ENCODE results near the gene SAMD4A. TPM values are rescaled to one million over a fixed set of nuclear protein-coding genes. Genes with fewer than 3 reads are reported as not detected.

Gene SAMD4A
- total and polyA plus RNA-seq, 2 donors: 1.7 to 2.8 TPM

DNA sequence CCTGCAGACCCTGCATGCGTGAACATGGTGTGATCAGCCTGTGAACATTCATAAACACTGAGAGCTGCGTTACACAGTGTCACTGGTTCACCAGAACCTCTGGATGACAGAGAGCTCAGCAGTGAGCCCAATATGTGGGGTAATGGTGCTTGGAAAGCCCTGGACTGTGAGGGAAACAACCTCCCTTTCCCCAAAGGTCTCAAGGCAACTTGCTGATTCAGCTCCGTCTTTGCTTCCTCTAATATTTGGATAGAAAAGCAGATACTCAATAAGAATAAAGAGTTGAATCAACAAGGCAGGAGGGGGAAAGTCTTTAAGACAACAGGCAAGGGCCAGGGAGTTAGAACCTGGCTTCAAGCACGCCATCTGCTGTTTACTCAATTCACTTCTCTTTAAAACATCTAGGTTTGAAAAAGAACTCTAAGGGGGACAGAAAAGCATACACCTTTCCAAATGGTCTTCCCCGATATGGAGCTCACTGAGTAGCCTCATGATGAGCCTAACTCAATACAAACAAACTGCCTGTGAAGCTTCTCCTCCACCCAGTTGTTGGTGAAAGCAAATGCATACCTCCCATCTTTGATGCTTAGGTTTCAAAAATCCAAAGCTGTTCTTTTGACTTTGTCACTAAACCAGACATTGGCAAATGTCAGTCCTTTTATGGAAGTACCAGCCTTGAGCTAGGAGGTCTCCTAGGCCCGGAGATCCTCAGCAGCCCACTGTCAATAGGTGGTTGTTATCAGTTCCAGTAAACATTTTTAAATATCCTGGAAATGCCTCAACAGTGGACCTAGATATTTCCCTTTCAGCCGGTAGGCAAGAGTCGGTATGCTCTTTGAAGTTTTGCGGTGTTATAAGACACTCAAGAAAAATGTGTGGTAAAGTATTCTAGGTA, 76.1 kb downstream of the SAMD4A start:
- H3K9me3 ChIP-seq (ENCODE audit: control insufficient read depth in 2 of 2, insufficient read depth in 1 of 2, low read length in 1 of 2): no peaks in the 10 kb centered on the region
- no peak overlapping the region for H3K4me3 ChIP-seq (ENCODE audit: low read length in 2 of 2)
- H3K27me3 ChIP-seq (ENCODE audit: control insufficient read depth in 2 of 2, insufficient read depth in 1 of 2, low read length in 1 of 2): no peaks in the 10 kb centered on the region
- H3K36me3 ChIP-seq (ENCODE audit: control insufficient read depth in 2 of 2, insufficient read depth in 2 of 2, low read length in 1 of 2): no peaks in the 10 kb centered on the region
- WGBS: 81% methylated on average over 9 of the region's 9 CpGs
- no peaks in the 10 kb centered on the region for H3K4me1 ChIP-seq (ENCODE audit: control insufficient read depth in 2 of 2, insufficient read depth in 2 of 2, low read length in 2 of 2)
- no peak overlapping the region for H3K27ac ChIP-seq (ENCODE audit: low read depth in 1 of 2, low read length in 1 of 2)
- peak in 2 of 9 donors; percentile 14 to 18 for DNase-seq (ENCODE audit: low read depth in 6 of 9, low spot score in 9 of 9)

DNA sequence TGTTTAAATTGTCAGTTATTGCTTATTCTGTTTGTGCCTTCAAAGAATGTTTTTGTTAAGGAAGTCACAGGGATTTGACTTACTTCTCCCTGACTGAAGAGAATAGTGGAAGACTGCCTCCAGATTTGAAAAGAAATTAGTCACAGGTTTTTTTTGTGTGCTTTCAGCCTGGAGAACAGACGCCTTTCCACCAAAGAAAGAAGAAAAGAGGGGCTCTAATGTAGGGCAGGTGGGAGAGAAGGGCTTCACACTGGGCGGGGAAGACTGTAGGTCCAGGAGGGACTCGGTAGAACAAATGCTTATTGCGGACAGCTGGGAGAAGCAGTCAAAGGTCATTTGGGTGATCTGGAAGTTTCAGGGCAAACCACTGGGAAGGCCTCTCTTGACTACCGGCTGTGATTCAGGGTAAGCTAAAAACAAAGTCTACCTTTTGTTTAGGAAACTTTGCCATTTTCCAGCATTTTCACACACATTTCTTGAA, 76.8 kb downstream of the SAMD4A start:
- no peaks in the 10 kb centered on the region for H3K36me3 ChIP-seq (ENCODE audit: control insufficient read depth in 2 of 2, insufficient read depth in 2 of 2, low read length in 1 of 2)
- no peaks in the 10 kb centered on the region for H3K4me1 ChIP-seq (ENCODE audit: control insufficient read depth in 2 of 2, insufficient read depth in 2 of 2, low read length in 2 of 2)
- H3K27ac ChIP-seq (ENCODE audit: low read depth in 1 of 2, low read length in 1 of 2): no peak overlapping the region
- no peak for DNase-seq (ENCODE audit: low read depth in 6 of 9, low spot score in 9 of 9)
- WGBS: 97% methylated on average over 5 of the region's 5 CpGs
- H3K4me3 ChIP-seq (ENCODE audit: low read length in 2 of 2): no peak overlapping the region
- no peaks in the 10 kb centered on the region for H3K9me3 ChIP-seq (ENCODE audit: control insufficient read depth in 2 of 2, insufficient read depth in 1 of 2, low read length in 1 of 2)
- no peaks in the 10 kb centered on the region for H3K27me3 ChIP-seq (ENCODE audit: control insufficient read depth in 2 of 2, insufficient read depth in 1 of 2, low read length in 1 of 2)

- DNase-seq (ENCODE audit: low read depth in 6 of 9, low spot score in 9 of 9): no peak
- WGBS: 92% methylated on average over 3 of the region's 3 CpGs
- Histone ChIP-seq H3K27ac (ENCODE audit: low read depth in 1 of 2, low read length in 1 of 2) (no peak overlapping the region), H3K27me3 (ENCODE audit: control insufficient read depth in 2 of 2, insufficient read depth in 1 of 2, low read length in 1 of 2) (no peaks in the 10 kb centered on the region), H3K9me3 (ENCODE audit: control insufficient read depth in 2 of 2, insufficient read depth in 1 of 2, low read length in 1 of 2) (no peaks in the 10 kb centered on the region), H3K4me1 (ENCODE audit: control insufficient read depth in 2 of 2, insufficient read depth in 2 of 2, low read length in 2 of 2) (no peaks in the 10 kb centered on the region), H3K4me3 (ENCODE audit: low read length in 2 of 2) (no peak overlapping the region), H3K36me3 (ENCODE audit: control insufficient read depth in 2 of 2, insufficient read depth in 2 of 2, low read length in 1 of 2) (no peaks in the 10 kb centered on the region)
Measured at GRCh38 chr14:54645639-54646038, 78.7 kb downstream of the SAMD4A start.

DNA sequence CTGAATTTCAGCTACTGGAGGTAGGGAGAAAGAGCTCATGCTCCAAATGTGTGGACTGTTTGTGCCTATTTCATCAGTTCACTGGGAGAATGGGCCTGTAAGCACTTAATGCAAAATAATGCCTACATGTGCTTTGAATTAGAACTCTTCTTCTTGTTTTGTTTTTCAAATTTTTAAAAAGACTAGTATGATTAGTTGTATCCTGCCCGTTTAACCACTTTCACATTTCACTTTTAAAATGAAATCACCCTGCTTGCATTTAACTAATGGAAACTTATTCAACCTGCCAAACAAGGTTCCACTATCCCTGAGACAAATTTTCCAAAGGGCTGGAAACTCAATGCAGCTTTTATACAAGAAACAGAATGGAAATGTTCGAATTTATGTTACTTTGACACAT, 79.7 kb downstream of the SAMD4A start:
- no peak overlapping the region for H3K27ac ChIP-seq (ENCODE audit: low read depth in 1 of 2, low read length in 1 of 2)
- no peaks in the 10 kb centered on the region for H3K27me3 ChIP-seq (ENCODE audit: control insufficient read depth in 2 of 2, insufficient read depth in 1 of 2, low read length in 1 of 2)
- DNase-seq (ENCODE audit: low read depth in 6 of 9, low spot score in 9 of 9): no peak
- no peaks in the 10 kb centered on the region for H3K9me3 ChIP-seq (ENCODE audit: control insufficient read depth in 2 of 2, insufficient read depth in 1 of 2, low read length in 1 of 2)
- H3K4me3 ChIP-seq (ENCODE audit: low read length in 2 of 2): no peak overlapping the region
- H3K4me1 ChIP-seq (ENCODE audit: control insufficient read depth in 2 of 2, insufficient read depth in 2 of 2, low read length in 2 of 2): no peaks in the 10 kb centered on the region
- 88% methylated on average over 2 of the region's 2 CpGs for WGBS
- no peaks in the 10 kb centered on the region for H3K36me3 ChIP-seq (ENCODE audit: control insufficient read depth in 2 of 2, insufficient read depth in 2 of 2, low read length in 1 of 2)

GRCh38 chr14:54647378-54647777, 80.5 kb downstream of the SAMD4A start:
- no peaks in the 10 kb centered on the region for H3K4me1 ChIP-seq (ENCODE audit: control insufficient read depth in 2 of 2, insufficient read depth in 2 of 2, low read length in 2 of 2)
- H3K27ac ChIP-seq (ENCODE audit: low read depth in 1 of 2, low read length in 1 of 2): no peak overlapping the region
- no peaks in the 10 kb centered on the region for H3K27me3 ChIP-seq (ENCODE audit: control insufficient read depth in 2 of 2, insufficient read depth in 1 of 2, low read length in 1 of 2)
- 98% methylated on average over 3 of the region's 3 CpGs for WGBS
- H3K4me3 ChIP-seq (ENCODE audit: low read length in 2 of 2): no peak overlapping the region
- no peaks in the 10 kb centered on the region for H3K9me3 ChIP-seq (ENCODE audit: control insufficient read depth in 2 of 2, insufficient read depth in 1 of 2, low read length in 1 of 2)
- no peaks in the 10 kb centered on the region for H3K36me3 ChIP-seq (ENCODE audit: control insufficient read depth in 2 of 2, insufficient read depth in 2 of 2, low read length in 1 of 2)
- DNase-seq (ENCODE audit: low read depth in 6 of 9, low spot score in 9 of 9): no peak

DNA sequence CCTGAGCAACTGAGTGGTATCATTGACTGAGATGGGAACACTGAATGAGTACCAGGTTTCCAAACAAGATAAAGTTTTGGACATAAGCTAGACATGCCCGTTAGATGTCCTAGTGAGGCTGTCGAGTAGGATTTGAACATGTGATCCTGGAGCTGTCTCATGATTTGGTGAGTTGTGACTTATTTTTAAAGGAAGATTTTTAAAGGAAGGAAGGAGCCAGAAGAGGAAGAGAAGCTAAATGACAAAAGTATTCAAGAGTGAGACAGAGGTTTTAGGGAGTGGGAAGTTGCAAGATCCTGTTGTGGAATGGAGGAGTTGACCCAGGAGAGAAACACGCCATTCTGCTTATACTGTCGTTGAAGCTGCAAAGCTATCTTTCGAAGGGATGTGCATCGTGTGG, 82.1 kb downstream of the SAMD4A start:
- Histone ChIP-seq H3K4me1 (ENCODE audit: control insufficient read depth in 2 of 2, insufficient read depth in 2 of 2, low read length in 2 of 2) (no peaks in the 10 kb centered on the region), H3K27ac (ENCODE audit: low read depth in 1 of 2, low read length in 1 of 2) (no peak overlapping the region), H3K36me3 (ENCODE audit: control insufficient read depth in 2 of 2, insufficient read depth in 2 of 2, low read length in 1 of 2) (no peaks in the 10 kb centered on the region), H3K9me3 (ENCODE audit: control insufficient read depth in 2 of 2, insufficient read depth in 1 of 2, low read length in 1 of 2) (no peaks in the 10 kb centered on the region), H3K4me3 (ENCODE audit: low read length in 2 of 2) (no peak overlapping the region), H3K27me3 (ENCODE audit: control insufficient read depth in 2 of 2, insufficient read depth in 1 of 2, low read length in 1 of 2) (no peaks in the 10 kb centered on the region)
- no peak for DNase-seq (ENCODE audit: low read depth in 6 of 9, low spot score in 9 of 9)
- WGBS: 95% methylated on average over 6 of the region's 6 CpGs

GRCh38 chr14:54650331-54650958, 83.5 kb downstream of the SAMD4A start:
- no peaks in the 10 kb centered on the region for H3K9me3 ChIP-seq (ENCODE audit: control insufficient read depth in 2 of 2, insufficient read depth in 1 of 2, low read length in 1 of 2)
- H3K36me3 ChIP-seq (ENCODE audit: control insufficient read depth in 2 of 2, insufficient read depth in 2 of 2, low read length in 1 of 2): no peaks in the 10 kb centered on the region
- no peak overlapping the region for H3K4me3 ChIP-seq (ENCODE audit: low read length in 2 of 2)
- DNase-seq (ENCODE audit: low read depth in 6 of 9, low spot score in 9 of 9): no peak
- H3K27ac ChIP-seq (ENCODE audit: low read depth in 1 of 2, low read length in 1 of 2): peak overlapping the region in 1 of 2 donors; percentile 8
- 41% methylated on average over 10 of the region's 10 CpGs for WGBS
- no peaks in the 10 kb centered on the region for H3K27me3 ChIP-seq (ENCODE audit: control insufficient read depth in 2 of 2, insufficient read depth in 1 of 2, low read length in 1 of 2)
- H3K4me1 ChIP-seq (ENCODE audit: control insufficient read depth in 2 of 2, insufficient read depth in 2 of 2, low read length in 2 of 2): no peaks in the 10 kb centered on the region

GRCh38 chr14:54650959-54651351, 84.0 kb downstream of the SAMD4A start:
- Histone ChIP-seq H3K27me3 (ENCODE audit: control insufficient read depth in 2 of 2, insufficient read depth in 1 of 2, low read length in 1 of 2) (no peaks in the 10 kb centered on the region), H3K9me3 (ENCODE audit: control insufficient read depth in 2 of 2, insufficient read depth in 1 of 2, low read length in 1 of 2) (no peaks in the 10 kb centered on the region), H3K4me3 (ENCODE audit: low read length in 2 of 2) (no peak overlapping the region), H3K4me1 (ENCODE audit: control insufficient read depth in 2 of 2, insufficient read depth in 2 of 2, low read length in 2 of 2) (no peaks in the 10 kb centered on the region), H3K36me3 (ENCODE audit: control insufficient read depth in 2 of 2, insufficient read depth in 2 of 2, low read length in 1 of 2) (no peaks in the 10 kb centered on the region), H3K27ac (ENCODE audit: low read depth in 1 of 2, low read length in 1 of 2) (no peak overlapping the region)
- DNase-seq (ENCODE audit: low read depth in 6 of 9, low spot score in 9 of 9): no peak
- WGBS: 95% methylated on average over 5 of the region's 5 CpGs

DNA sequence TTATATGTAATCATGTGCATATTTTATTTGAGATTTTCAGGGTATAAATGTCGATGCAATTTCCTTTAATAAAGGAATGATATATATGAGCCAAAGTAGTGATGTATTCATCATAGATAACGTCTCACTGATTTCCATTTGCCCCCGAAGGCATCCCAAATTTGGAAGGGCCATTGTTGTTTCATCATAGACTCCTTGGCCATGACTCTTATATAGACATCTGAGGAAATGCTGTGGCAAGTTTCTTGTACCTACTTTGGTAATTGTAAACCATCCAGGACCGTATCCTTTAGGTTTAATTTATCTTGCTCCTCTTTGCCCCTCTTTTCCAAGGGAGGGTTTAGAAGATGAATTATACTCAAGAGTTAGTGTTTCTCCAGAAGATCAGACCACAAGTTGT, 84.7 kb downstream of the SAMD4A start:
- H3K4me1 ChIP-seq (ENCODE audit: control insufficient read depth in 2 of 2, insufficient read depth in 2 of 2, low read length in 2 of 2): no peaks in the 10 kb centered on the region

More for the DNA sequence above, 84.7 kb downstream of the SAMD4A start:
- Histone ChIP-seq H3K27me3 (ENCODE audit: control insufficient read depth in 2 of 2, insufficient read depth in 1 of 2, low read length in 1 of 2) (no peaks in the 10 kb centered on the region), H3K36me3 (ENCODE audit: control insufficient read depth in 2 of 2, insufficient read depth in 2 of 2, low read length in 1 of 2) (no peaks in the 10 kb centered on the region), H3K9me3 (ENCODE audit: control insufficient read depth in 2 of 2, insufficient read depth in 1 of 2, low read length in 1 of 2) (no peaks in the 10 kb centered on the region), H3K27ac (ENCODE audit: low read depth in 1 of 2, low read length in 1 of 2) (peak overlapping the region in 1 of 2 donors; percentile 12), H3K4me3 (ENCODE audit: low read length in 2 of 2) (no peak overlapping the region)
- 94% methylated on average over 4 of the region's 4 CpGs for WGBS
- no peak for DNase-seq (ENCODE audit: low read depth in 6 of 9, low spot score in 9 of 9)

Measured in thymus (tissue), 11 donors.